ENCODE results near the gene ZNF592.

DNA sequence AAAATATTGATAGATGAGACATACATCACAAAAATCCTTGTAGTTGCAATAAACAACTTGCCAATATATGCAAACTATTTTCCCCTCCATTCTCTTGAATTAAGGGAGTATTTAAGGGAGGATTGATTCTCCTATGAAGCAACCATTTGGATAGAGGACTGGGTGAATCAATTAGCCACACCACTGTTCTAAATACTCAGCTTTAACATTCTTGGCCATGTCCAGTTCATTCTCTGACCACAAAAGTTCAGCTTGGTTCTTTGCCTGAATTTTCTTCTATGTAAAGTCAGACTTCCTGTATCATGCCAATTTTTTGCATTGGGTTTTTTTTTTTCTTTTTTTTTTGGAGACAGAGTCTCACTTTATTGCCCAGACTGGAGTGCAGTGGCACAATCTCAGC is 16.6 kb upstream of the ZNF592 start:
- no peak for TF ChIP-seq SMC3 (IDR thresholded peaks at IDR 0.05)
- TF ChIP-seq CHD2 (IDR thresholded peaks at IDR 0.05; ENCODE audit: low read length, partially characterized antibody): no peak
- TF ChIP-seq, protein P1, sequence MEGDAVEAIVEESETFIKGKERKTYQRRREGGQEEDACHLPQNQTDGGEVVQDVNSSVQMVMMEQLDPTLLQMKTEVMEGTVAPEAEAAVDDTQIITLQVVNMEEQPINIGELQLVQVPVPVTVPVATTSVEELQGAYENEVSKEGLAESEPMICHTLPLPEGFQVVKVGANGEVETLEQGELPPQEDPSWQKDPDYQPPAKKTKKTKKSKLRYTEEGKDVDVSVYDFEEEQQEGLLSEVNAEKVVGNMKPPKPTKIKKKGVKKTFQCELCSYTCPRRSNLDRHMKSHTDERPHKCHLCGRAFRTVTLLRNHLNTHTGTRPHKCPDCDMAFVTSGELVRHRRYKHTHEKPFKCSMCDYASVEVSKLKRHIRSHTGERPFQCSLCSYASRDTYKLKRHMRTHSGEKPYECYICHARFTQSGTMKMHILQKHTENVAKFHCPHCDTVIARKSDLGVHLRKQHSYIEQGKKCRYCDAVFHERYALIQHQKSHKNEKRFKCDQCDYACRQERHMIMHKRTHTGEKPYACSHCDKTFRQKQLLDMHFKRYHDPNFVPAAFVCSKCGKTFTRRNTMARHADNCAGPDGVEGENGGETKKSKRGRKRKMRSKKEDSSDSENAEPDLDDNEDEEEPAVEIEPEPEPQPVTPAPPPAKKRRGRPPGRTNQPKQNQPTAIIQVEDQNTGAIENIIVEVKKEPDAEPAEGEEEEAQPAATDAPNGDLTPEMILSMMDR (IDR thresholded peaks at IDR 0.05): no peak
- TF ChIP-seq EP300 (IDR thresholded peaks at IDR 0.05): no peak
- no peak for TF ChIP-seq POLR2A (IDR thresholded peaks at IDR 0.05; ENCODE audit: low read length)
- no peak for TF ChIP-seq ZFP36 (IDR thresholded peaks at IDR 0.05; ENCODE audit: borderline replicate concordance, partially characterized antibody)
- TF ChIP-seq HOXA7 (CRISPR knock-in tag; IDR thresholded peaks at IDR 0.05): no peak
- TF ChIP-seq MYC (IDR thresholded peaks at IDR 0.05; ENCODE audit: borderline replicate concordance, low read length): no peak
- TF ChIP-seq FOSL2 (IDR thresholded peaks at IDR 0.05): no peak
- TF ChIP-seq FOSL2 (CRISPR knock-in tag; IDR thresholded peaks at IDR 0.05): no peak
